HG02938 (cell line): ENCODE results near the gene SYT6.
"Not testable (repeated sequence)": the region's sequence is repeated elsewhere in the genome, so short reads cannot be mapped to it uniquely, and the experiment has no call there.

ENCODE experiments used
- ATAC-seq: cut with Tn5 transposase; IDR thresholded peaks from one replicate; pipeline ENCODE4 v1.9.1; 2021; ENCODE audit warnings: mild to moderate bottlenecking, moderate library complexity; ENCODE audit not compliant: unreplicated experiment

The SYT6 gene

DNA sequence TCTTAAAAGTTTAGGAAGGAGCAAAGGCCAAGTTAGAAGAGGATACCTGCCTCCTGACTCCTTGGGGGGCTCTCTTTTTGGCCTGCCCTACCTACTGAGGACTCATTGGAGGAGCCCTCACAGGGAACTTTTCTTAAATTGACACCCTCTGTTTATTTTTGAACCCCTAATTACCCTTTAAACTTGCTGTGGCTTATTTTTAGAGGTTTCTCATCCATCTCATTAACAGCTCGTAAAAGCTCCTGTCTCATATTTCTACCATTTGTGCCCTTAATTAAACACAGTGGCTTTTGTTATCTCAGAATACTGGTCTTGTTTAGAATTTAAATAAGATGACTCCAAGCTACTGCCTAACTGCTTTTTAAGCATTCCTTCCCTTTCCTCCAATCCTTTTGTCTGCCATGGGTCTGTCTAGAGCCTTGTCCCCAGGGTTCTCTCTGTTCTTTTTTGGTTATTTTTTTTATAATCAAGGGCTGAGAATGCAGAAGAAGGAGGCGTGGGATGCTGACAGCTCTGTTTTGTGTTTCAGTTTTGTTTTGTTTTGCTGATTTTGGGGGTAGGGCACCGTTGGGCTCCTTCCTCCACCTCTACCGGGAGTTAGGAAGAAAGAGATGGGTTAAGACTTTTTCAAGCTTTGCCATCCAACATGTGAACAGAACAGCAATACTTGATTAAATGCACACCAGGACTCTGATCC lies 78.0 kb downstream of the SYT6 start:
- no peak for ATAC-seq

DNA sequence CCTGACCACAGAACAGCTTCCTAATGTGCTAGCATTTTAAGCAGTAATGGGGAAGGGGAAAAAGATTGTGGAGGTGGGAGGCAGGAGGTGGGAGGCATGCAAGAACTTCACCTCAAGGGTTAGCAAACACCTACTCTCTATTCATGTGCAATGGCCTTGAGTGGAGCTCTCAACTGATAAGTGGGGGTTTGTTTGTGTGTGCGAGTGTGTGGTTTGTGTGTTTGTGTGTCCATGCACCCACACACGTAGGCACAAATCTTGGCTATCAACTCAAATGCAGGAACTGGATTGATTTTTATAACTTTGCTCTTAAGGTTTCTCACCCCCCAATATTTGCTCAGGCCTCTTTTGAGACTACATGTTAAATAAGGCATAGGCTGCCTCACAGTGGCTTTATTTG lies 78.6 kb downstream of the SYT6 start:
- ATAC-seq: no peak

DNA sequence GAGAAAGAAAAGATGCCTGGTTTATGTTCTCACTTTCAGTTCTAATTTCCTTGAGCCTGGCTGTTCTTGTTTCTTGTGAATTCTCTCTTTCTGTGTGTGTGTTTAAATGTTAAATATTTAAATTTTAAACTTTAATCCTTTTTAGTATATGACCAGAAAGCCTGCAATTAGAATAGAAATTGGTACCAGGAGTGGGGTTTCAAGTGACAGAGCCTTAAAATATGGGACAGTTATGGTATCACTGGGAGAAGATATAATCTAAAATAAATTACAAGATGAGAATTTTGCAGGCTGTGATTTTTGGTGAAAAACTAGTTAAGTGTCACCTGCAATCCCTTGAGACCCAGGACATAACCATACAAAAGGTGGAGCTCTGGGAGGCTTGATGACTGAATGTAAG lies 81.4 kb downstream of the SYT6 start:
- no peak for ATAC-seq

DNA sequence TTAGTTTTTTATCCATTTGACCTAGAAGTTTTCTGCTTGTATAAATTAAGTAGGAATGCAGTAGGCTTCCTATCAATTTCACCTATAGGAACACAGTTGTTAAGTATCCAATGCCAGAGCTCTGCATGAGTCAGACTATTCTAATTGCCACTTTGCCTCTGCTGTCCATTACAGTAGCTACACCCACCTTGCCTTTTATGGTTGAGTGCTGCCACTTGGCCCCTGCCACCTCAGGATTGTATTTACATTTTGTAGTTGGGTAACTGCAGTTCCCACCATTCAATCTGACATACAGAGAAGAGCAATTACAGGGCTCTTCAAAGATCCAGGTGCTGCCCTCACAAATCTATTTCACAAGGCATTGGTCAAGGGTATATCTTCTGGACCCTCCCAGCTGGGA lies 83.9 kb downstream of the SYT6 start:
- not testable (repeated sequence) for ATAC-seq

DNA sequence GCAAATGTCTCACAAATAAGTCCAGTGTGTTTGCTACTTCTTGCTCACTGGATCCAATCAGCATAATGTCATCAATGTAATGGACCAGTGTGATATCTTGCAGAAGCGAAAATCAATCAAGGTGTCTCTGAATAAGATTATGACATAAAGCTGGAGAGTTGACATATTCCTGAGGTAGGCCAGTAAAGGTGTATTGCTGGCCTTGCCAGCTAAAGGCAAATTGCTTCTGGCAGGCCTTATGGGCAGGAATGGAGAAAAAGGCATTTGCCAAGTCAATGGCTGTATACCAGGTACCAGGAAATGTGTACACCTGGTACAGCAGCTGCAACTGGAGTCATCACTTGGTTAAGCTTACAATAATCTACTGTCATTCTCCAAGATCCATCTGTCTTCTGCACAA lies 85.0 kb downstream of the SYT6 start:
- not testable (repeated sequence) for ATAC-seq

DNA sequence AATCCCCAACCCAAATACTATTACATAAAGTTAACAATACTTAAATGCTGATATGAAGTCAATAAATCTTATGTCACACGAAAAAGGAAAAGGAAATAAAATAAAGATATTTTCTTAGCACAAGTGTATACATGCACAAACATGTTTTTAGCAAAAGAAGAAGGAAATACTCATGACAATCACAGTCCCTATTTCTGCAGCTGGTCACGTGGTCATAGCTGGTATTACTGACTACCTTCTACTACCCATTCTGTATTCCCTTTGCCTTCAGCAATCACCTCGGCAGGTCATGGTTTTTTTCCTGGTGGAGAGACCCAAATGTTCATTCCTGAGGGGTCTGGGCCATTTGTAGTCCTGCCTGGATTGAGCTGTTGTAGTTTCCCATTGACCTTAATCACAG lies 88.0 kb downstream of the SYT6 start:
- ATAC-seq: not testable (repeated sequence)

DNA sequence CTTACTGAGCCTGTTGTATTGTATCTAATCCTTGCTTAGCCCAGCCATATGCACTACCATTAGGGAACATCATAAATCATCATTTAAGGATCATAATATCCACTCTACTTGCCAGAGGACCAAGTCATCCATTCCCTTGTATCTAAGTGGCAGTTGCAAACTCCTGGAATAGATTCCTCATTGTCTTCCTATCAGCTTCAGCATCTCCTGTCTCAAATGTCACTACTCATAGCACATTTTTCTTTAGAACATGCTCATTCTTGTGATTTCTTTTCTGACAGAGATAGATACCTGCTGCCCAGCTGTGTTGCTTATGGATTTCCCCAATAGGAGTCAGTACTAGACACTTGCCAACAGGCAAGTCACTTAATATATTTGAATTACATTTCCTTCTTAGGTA lies 90.1 kb downstream of the SYT6 start:
- no peak for ATAC-seq

DNA sequence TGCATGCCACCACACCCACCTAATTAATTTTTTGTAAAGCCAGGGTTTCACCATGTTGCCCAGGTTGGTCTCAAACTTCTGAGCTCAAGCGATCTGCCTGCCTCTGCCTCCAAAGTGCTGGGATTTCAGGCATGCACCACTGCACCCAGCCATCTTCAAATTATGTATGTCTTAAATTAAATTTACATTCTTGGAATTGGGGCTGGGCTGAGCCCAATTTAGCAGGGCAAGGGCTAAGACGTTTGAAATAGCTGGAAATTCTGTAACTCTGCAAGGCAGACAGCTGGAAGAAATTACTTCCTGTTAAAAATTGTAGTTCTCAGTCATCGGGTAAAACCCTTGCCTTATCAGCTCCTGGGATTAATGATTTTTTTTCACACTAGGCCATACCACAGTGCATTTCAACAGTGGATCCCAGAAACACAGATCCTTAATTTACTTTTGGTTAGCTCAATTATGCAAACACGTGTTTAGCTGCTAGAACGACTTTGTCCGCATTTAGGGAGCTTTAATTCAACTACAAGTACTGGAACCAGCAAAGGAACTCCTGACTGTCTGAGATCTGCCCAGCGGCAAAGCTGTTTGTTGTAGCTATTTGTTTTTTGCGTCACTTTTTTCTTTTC lies 91.1 kb downstream of the SYT6 start:
- no peak for ATAC-seq

DNA sequence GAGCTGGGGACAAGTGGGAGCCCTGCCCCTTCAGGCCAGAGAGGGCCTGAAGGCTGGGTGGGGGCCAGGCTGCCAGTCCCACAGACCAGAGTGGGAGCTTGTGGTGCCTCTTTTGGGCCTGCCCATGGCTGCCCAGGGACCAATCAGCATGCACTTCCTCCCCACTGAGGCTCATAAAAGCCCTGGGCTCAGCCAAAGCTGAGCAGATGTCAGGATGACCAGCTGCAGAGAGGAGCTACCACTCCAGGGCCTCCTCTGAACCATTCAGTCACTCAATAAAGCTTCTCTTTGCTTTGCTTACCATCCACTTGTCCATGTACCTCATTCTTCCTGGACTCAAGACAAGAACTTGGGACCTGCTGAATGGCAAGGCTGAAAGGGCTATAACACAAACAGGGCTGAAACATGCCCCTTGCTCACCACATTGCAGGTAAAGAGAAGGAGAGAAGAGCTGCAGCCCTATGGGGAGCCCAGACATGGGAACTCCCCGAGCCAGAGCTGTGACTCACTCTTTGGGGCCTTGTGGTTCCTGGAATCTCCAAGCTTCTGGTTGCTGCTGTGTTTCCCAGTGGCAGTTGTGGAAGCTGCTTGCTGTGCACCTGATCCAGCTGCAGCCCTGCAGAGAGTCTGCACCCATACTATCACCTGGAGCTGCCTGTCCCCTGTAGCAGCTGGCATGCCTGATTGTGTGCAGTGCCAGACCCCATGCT lies 92.4 kb downstream of the SYT6 start:
- no peak for ATAC-seq

DNA sequence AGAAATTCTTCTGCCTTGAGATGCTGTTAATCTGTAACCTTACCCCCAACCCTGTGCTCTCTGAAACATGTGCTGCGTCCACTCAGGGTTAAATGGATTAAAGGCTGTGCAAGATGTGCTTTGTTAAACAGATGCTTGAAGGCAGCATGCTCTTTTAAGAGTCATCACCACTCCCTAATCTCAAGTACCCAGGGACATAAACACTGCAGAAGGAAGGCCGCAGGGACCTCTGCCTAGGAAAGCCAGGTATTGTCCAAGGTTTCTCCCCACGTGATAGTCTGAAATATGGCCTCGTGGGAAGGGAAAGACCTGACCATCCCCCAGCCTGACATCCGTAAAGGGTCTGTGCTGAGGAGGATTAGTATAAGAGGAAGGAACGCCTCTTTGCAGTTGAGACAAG lies 95.4 kb downstream of the SYT6 start:
- ATAC-seq: not testable (repeated sequence)

DNA sequence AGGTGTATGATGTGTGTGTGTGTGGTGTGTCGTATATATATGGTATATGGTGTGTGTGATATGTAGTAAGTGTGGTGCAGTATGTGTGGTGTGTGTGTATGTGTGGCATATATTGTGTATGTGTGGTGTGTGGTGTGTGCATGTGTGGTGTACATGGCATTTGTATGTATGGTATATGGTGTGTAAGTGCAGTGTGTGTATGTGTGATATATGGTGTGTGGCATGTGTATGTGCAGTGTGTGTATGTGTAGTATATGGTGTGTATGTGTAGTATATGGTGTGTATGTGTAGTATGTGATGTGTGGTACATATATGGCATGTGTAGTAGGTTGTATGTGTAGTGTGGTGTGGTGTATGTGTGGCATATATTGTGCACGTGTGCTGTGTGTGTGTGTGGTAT lies 99.5 kb downstream of the SYT6 start:
- no peak for ATAC-seq

DNA sequence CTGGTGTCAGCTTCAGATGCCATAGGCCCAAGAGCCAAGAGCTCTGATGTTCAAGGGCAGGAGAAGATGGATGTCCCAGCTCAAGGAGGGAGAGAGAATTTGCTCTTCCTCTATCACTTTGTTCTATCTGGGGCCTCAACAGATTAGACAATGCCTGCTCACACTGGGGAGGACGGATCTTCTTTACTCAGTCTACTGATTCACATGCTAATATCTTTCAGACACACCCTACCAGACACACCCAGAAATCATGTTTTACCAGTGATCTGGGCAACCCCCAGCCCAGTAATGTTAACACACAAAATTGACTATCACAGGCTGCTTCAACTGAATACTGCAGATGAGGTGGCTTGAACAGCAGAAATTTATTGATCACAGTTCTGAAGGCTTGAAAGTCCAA lies 105.4 kb downstream of the SYT6 start:
- ATAC-seq: no peak

DNA sequence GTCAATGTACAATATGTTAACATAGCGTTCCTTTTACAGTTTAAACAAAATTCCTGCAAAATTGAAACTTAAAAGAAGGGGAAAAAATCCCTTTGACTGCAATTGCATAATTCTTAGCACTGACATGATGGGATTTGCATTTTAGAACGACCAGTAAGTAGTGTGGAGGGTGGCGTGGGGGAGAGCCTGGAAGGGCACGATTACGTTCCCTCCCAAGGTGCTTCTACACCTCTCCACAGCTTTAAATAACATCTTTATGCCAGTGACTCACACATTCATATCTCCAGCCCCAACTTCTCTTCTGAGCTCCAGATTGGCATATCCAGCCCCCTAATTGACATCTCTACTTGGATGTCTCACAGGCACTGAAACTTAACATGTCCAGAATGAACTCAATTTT lies 110.1 kb downstream of the SYT6 start:
- no peak for ATAC-seq

DNA sequence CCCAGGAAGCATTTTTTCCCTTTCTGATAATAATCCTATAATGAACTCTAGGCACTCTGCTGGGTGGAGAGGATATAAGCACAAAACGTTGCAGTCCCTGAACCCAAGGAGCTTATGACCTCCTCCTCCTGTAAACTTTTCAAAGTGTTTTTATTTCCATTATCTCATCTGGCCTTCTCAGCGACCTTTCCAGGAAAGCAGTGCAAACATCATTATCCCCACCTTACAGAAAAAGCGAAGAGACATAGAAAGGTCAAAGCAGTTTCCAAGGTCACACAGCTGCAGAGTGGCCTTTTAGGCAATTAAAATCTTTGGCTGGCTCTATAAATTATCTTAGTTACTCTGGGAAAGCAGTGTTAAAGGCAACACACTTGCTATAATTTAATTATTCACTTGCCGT lies 110.6 kb downstream of the SYT6 start:
- ATAC-seq: no peak

DNA sequence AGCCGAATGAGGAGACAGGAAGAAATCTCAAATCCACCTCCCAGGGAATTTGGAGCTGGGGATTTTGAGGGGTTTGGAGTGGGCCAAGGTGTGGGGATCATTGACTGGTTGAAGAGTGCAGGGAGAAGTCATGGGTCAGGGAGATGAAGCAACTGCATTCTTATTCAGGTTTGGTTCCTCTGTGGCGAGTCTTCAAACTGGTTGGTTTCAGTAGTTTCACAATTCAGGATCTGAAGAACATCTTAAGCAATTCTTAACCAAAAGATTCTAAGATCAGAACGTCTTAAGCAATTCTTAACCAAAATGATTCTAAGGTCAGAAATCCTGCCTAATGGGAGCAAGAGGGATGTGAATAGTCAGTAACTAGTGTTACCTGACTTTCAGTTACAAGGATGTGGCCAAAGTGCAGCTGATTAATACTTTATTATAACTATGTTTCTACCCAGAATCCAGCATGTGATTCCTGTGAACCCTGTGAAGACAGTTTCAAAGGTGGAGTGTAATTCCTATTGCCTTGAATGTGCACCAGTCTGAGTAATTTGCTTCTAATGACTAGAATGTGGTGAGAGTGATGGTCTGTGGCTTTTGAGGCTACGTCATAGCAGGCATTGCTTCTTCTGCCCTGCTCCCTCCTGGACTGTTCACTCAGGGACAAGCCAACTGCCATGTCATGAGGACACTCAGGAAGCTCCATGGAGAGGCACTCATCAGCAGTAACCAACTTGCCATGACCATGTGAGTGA lies 113.2 kb downstream of the SYT6 start:
- ATAC-seq: no peak
